Prostate gland (tissue), 2 donors: Measurements from ENCODE around the gene ACAD10. TPM values are rescaled to one million over a fixed set of nuclear protein-coding genes. Genes with fewer than 3 reads are reported as not detected.

ENCODE experiments used
- DNase-seq: peaks from one replicate; pipeline ENCODE4 v3.0.0-alpha.2; 2019; ENCODE audit warnings: low spot score
- H3K27ac ChIP-seq, 2 donors: fragments of 200-600 bp; sonication (generic); 2 replicates each; pipeline ENCODE4 v1.5.1; 2017 to 2019
- H3K27me3 ChIP-seq: fragments of 200-600 bp; sonication (generic); replicated peaks from 2 replicates; pipeline ENCODE4 v1.5.1; 2019; ENCODE audit not compliant: insufficient read depth
- H3K36me3 ChIP-seq, 2 donors: fragments of 200-600 bp; sonication (generic); 1 replicate in 1 of 2; 2 replicates in 1 of 2; pipeline versions ENCODE4 v1.5.1 to v1.8.1; 2017 to 2019
- H3K4me1 ChIP-seq: fragments of 200-600 bp; sonication (generic); replicated peaks from 2 replicates; pipeline ENCODE4 v1.5.1; 2019
- H3K4me3 ChIP-seq, 2 donors: fragments of 200-600 bp; sonication (generic); 2 replicates each; pipeline ENCODE4 v1.5.1; 2017 to 2019
- H3K9me3 ChIP-seq: fragments of 200-600 bp; sonication (generic); 2 replicates; pipeline ENCODE4 v1.5.1; 2017
- POLR2A ChIP-seq: fragments of 450-650 bp; IDR thresholded peaks from one replicate; pipeline ENCODE4 v1.6.1; 2016; ENCODE audit warnings: antibody characterized with exemption, mild to moderate bottlenecking
- POLR2AphosphoS5 ChIP-seq: sonication (generic); formaldehyde crosslinking; IDR thresholded peaks from one replicate; pipeline ENCODE4 v1.6.1; 2017; ENCODE audit warnings: antibody characterized with exemption
- WGBS: methylation state at CpG from one replicate; pipeline ENCODE4 v1.1.5; 2018; 5-methylcytosine and 5-hydroxymethylcytosine counted together
- intact Hi-C: fragments of 100-400 bp; cut with DNase I; formaldehyde crosslinking; loops from one replicate; pipeline ENCODE4 v1.14.2; 2022
- total RNA-seq, 2 donors: library from RNA; depleted of rRNA; stranded (reverse); fragments of >200 nt; gene quantifications; one replicate each; pipeline ENCODE4 v1.1.0, GENCODE V29; 2016
- TF ChIP-seq, protein P1 (sequence below), 4 experiments: fragments of 200-600 bp in 2 of 4; fragments of 450-650 bp in 2 of 4; sonication (generic) in 2 of 4; IDR thresholded peaks; 1 replicate in 3 of 4; 2 replicates in 1 of 4; pipeline ENCODE4 v1.5.1; 2016 to 2019; ENCODE audit warnings: antibody characterized with exemption in 4 of 4, mild to moderate bottlenecking in 2 of 4, moderate library complexity in 2 of 4

Gene ACAD10
- total RNA-seq, 2 donors from 2014 or later: 36.8 to 37.5 TPM

DNA sequence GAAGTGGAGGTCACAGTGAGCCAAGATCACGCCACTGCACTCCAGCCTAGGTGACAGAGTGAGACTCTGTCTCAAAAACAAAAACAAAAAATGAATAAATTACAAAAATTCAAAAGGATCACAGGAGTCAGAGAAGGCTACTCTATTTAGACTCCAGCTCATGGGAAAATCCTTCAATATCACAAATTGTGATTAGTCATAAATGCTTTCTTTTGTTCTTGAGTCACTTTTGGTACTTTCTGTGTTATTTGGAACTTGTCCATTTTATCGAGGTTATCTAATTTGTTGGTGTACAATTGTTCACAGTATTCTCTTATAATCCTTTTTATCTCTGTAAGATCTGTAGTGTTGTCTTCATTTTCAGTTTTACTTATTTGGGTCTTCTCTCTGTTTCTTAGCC lies 99.8 kb downstream of the ACAD10 start:
- Histone ChIP-seq H3K27ac (no peak overlapping the region), H3K4me1 (no peaks in the 10 kb centered on the region), H3K9me3 (no peaks in the 10 kb centered on the region), H3K27me3 (no peaks in the 10 kb centered on the region), H3K36me3 (peaks cover 1 to 41% of the 10 kb centered on the region in 2 donors), H3K4me3 (no peak overlapping the region)
- TF ChIP-seq, protein P1, sequence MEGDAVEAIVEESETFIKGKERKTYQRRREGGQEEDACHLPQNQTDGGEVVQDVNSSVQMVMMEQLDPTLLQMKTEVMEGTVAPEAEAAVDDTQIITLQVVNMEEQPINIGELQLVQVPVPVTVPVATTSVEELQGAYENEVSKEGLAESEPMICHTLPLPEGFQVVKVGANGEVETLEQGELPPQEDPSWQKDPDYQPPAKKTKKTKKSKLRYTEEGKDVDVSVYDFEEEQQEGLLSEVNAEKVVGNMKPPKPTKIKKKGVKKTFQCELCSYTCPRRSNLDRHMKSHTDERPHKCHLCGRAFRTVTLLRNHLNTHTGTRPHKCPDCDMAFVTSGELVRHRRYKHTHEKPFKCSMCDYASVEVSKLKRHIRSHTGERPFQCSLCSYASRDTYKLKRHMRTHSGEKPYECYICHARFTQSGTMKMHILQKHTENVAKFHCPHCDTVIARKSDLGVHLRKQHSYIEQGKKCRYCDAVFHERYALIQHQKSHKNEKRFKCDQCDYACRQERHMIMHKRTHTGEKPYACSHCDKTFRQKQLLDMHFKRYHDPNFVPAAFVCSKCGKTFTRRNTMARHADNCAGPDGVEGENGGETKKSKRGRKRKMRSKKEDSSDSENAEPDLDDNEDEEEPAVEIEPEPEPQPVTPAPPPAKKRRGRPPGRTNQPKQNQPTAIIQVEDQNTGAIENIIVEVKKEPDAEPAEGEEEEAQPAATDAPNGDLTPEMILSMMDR (IDR thresholded peaks at IDR 0.05): no peak
- no peak for TF ChIP-seq POLR2A
- no peak for TF ChIP-seq POLR2AphosphoS5
- intact Hi-C loops: no loop called here
- no peak for DNase-seq
- WGBS: 59% methylated on average over 2 of the region's 2 CpGs

DNA sequence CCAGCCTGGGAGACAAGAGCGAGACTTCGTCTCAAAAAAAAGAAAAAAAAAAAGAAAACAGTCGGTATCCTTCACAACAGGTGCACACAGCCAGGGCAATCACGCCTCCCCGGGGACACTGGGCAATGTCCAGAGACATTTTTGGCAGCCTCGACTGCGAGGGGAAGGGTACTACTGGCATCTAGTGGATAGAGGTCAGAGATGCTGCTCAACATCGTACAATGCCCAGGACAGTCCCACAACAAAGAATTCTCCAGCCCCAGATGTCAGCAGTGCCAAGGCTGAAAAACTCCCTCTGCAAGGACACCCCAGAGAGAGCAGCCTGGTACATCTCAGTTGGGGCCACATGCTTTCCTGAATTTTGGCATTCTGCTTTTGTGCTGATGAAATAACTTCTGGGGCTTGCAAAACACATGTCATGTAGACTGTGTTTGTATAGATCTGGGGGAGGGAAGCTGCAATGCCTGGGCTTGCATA lies 102.4 kb downstream of the ACAD10 start:
- DNase-seq: no peak
- Histone ChIP-seq H3K27ac (no peak overlapping the region), H3K4me1 (no peaks in the 10 kb centered on the region), H3K27me3 (no peaks in the 10 kb centered on the region), H3K4me3 (no peak overlapping the region), H3K9me3 (no peaks in the 10 kb centered on the region), H3K36me3 (peaks cover 4 to 39% of the 10 kb centered on the region in 2 donors)
- no peak for TF ChIP-seq POLR2A
- TF ChIP-seq, protein P1 (IDR thresholded peaks at IDR 0.05): peak in 2 of 4 experiments; percentile 31 to 37
- TF ChIP-seq POLR2AphosphoS5: no peak
- 48% methylated on average over 8 of the region's 8 CpGs for WGBS
- intact Hi-C loops: no loop called here

- no peak overlapping the region for H3K27ac ChIP-seq
- no peak for DNase-seq
- 71% methylated on average over 11 of the region's 11 CpGs for WGBS
- peaks cover 4 to 32% of the 10 kb centered on the region in 2 donors for H3K36me3 ChIP-seq
- intact Hi-C loops: no loop called here
- TF ChIP-seq, protein P1 (IDR thresholded peaks at IDR 0.05): no peak
- TF ChIP-seq POLR2A: no peak
- no peak for TF ChIP-seq POLR2AphosphoS5
- no peaks in the 10 kb centered on the region for H3K9me3 ChIP-seq
- no peak overlapping the region for H3K4me3 ChIP-seq
- H3K27me3 ChIP-seq: no peaks in the 10 kb centered on the region
- H3K4me1 ChIP-seq: no peaks in the 10 kb centered on the region
These were observed 103.9 kb downstream of the ACAD10 start for GRCh38 chr12:111789779-111790178.

GRCh38 chr12:111791507-111791906 lies 105.7 kb downstream of the ACAD10 start:
- Histone ChIP-seq H3K4me1 (no peaks in the 10 kb centered on the region), H3K27ac (no peak overlapping the region), H3K27me3 (no peaks in the 10 kb centered on the region), H3K4me3 (no peak overlapping the region), H3K36me3 (peaks cover 4 to 25% of the 10 kb centered on the region in 2 donors), H3K9me3 (no peaks in the 10 kb centered on the region)
- 85% methylated on average over 8 of the region's 8 CpGs for WGBS
- TF ChIP-seq, protein P1 (IDR thresholded peaks at IDR 0.05): no peak
- TF ChIP-seq POLR2A: no peak
- no peak for TF ChIP-seq POLR2AphosphoS5
- intact Hi-C loops: no loop called here
- no peak for DNase-seq

DNA sequence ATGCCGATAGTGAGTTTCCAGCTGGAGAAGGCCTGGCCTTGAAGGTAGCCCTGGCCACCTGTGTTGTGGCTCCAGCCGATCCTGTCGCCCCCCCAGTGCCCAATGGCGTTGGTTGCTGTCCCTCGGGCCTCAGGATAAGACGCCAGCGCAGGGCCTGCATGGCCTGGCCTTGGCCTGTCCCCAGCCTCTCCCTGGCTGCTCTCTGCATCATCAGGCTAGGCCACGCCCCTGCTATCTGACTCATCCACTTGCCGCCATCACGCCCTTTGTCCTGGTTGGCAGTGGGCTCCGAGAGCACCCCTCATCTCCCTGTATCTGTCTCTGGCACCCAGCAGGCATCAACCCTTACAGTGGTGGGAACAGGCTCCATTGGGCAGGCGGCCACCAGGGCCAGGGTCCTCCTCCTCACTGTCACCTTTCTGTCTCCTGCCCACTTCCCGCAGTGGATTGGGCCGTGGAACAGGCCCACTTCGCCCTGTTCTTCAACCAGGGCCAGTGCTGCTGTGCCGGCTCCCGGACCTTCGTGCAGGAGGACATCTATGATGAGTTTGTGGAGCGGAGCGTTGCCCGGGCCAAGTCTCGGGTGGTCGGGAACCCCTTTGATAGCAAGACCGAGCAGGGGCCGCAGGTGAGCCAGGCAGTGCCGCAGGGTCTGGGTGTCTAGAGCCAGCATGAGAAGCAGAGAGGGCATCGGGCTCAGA lies 106.5 kb downstream of the ACAD10 start:
- 90% methylated on average over 27 of the region's 27 CpGs for WGBS
- Histone ChIP-seq H3K4me3 (no peak overlapping the region), H3K4me1 (no peaks in the 10 kb centered on the region), H3K27ac (no peak overlapping the region), H3K9me3 (no peaks in the 10 kb centered on the region), H3K36me3 (peaks cover 4 to 25% of the 10 kb centered on the region in 2 donors), H3K27me3 (no peaks in the 10 kb centered on the region)
- intact Hi-C loops: no loop called here
- TF ChIP-seq POLR2AphosphoS5 (no peak), POLR2A (no peak)
- TF ChIP-seq, protein P1 (IDR thresholded peaks at IDR 0.05): no peak
- no peak for DNase-seq
